Measurements from ENCODE around the gene ARHGEF28. TPM values are rescaled to one million over a fixed set of nuclear protein-coding genes. Genes with fewer than 3 reads are reported as not detected.

ARHGEF28 gene
- total RNA-seq, 1 donor from 2014 or later: 0.11 TPM

GRCh38 chr5:73652391-73652790 lies 26.4 kb downstream of the ARHGEF28 start:
- Mint-ChIP-seq H3K4me1 (no peaks in the 10 kb centered on the region), H3K36me3 (no peaks in the 10 kb centered on the region), H3K27me3 (ENCODE audit: insufficient read depth, low read depth) (peaks cover 3% of the 10 kb centered on the region), H3K4me3 (no peak overlapping the region), H3K9me3 (no peaks in the 10 kb centered on the region), H3K27ac (no peak overlapping the region)
- no peaks in the 10 kb centered on the region for H4K20me1 ChIP-seq (ENCODE audit: low read depth)
- H3K4me2 ChIP-seq: no peak overlapping the region
- no peak overlapping the region for H3K4me3 ChIP-seq
- no peaks in the 10 kb centered on the region for H3K27me3 ChIP-seq
- H3K9ac ChIP-seq: no peak overlapping the region
- H3K9me3 ChIP-seq (ENCODE audit: low read depth): no peaks in the 10 kb centered on the region
- no peaks in the 10 kb centered on the region for H3F3A ChIP-seq (ENCODE audit: low read depth)
- H3K27ac ChIP-seq: no peak overlapping the region
- DNase-seq (ENCODE audit: low spot score): no peak
- H3K36me3 ChIP-seq: no peaks in the 10 kb centered on the region
- no peaks in the 10 kb centered on the region for H3K4me1 ChIP-seq
- TF ChIP-seq EZH2 (IDR thresholded peaks at IDR 0.05): no peak
- no peak for TF ChIP-seq EZH2phosphoT487 (IDR thresholded peaks at IDR 0.05)
- no peak for TF ChIP-seq CTCF (IDR thresholded peaks at IDR 0.05)
- H2AFZ ChIP-seq (replicated peaks): no peak overlapping the region
- no peaks in the 10 kb centered on the region for H3K79me2 ChIP-seq (ENCODE audit: low read depth)

- H3F3A ChIP-seq (ENCODE audit: low read depth): no peaks in the 10 kb centered on the region
- Mint-ChIP-seq H3K4me1 (no peaks in the 10 kb centered on the region), H3K27ac (no peak overlapping the region), H3K4me3 (no peak overlapping the region), H3K27me3 (ENCODE audit: insufficient read depth, low read depth) (peaks cover 3% of the 10 kb centered on the region), H3K36me3 (no peaks in the 10 kb centered on the region), H3K9me3 (no peaks in the 10 kb centered on the region)
- no peaks in the 10 kb centered on the region for H3K9me3 ChIP-seq (ENCODE audit: low read depth)
- no peak for DNase-seq (ENCODE audit: low spot score)
- no peaks in the 10 kb centered on the region for H4K20me1 ChIP-seq (ENCODE audit: low read depth)
- H3K9ac ChIP-seq: no peak overlapping the region
- peak overlapping the region; percentile 42 for H2AFZ ChIP-seq (replicated peaks)
- H3K4me3 ChIP-seq: no peak overlapping the region
- TF ChIP-seq EZH2 (IDR thresholded peaks at IDR 0.05) (no peak), CTCF (IDR thresholded peaks at IDR 0.05) (no peak), EZH2phosphoT487 (IDR thresholded peaks at IDR 0.05) (no peak)
- no peak overlapping the region for H3K4me2 ChIP-seq
- no peaks in the 10 kb centered on the region for H3K36me3 ChIP-seq
- no peaks in the 10 kb centered on the region for H3K4me1 ChIP-seq
- no peaks in the 10 kb centered on the region for H3K27me3 ChIP-seq
- H3K79me2 ChIP-seq (ENCODE audit: low read depth): no peaks in the 10 kb centered on the region
- H3K27ac ChIP-seq: no peak overlapping the region
Observed at GRCh38 chr5:73654171-73654811, 28.3 kb downstream of the ARHGEF28 start.

GRCh38 chr5:73654819-73655318 lies 28.9 kb downstream of the ARHGEF28 start:
- Mint-ChIP-seq H3K27me3 (ENCODE audit: insufficient read depth, low read depth) (peaks cover 4% of the 10 kb centered on the region), H3K9me3 (no peaks in the 10 kb centered on the region), H3K4me3 (no peak overlapping the region), H3K36me3 (no peaks in the 10 kb centered on the region), H3K27ac (no peak overlapping the region), H3K4me1 (no peaks in the 10 kb centered on the region)
- H3K9ac ChIP-seq: no peak overlapping the region
- no peaks in the 10 kb centered on the region for H3F3A ChIP-seq (ENCODE audit: low read depth)
- no peak overlapping the region for H3K4me2 ChIP-seq
- no peak overlapping the region for H2AFZ ChIP-seq (replicated peaks)
- no peak for TF ChIP-seq EZH2 (IDR thresholded peaks at IDR 0.05)
- no peak for TF ChIP-seq CTCF (IDR thresholded peaks at IDR 0.05)
- TF ChIP-seq EZH2phosphoT487 (IDR thresholded peaks at IDR 0.05): no peak
- no peaks in the 10 kb centered on the region for H3K4me1 ChIP-seq
- H4K20me1 ChIP-seq (ENCODE audit: low read depth): no peaks in the 10 kb centered on the region
- no peaks in the 10 kb centered on the region for H3K9me3 ChIP-seq (ENCODE audit: low read depth)
- H3K27ac ChIP-seq: no peak overlapping the region
- H3K27me3 ChIP-seq: no peaks in the 10 kb centered on the region
- DNase-seq (ENCODE audit: low spot score): no peak
- no peaks in the 10 kb centered on the region for H3K36me3 ChIP-seq
- H3K79me2 ChIP-seq (ENCODE audit: low read depth): no peaks in the 10 kb centered on the region
- H3K4me3 ChIP-seq: no peak overlapping the region
